22Rv1 (cell line): ENCODE data around the gene EML4.

ENCODE experiments used
- CTCF ChIP-seq: fragments of 450-650 bp; IDR thresholded peaks from 2 replicates; pipeline ENCODE4 v1.5.1; 2017; ENCODE audit warnings: mild to moderate bottlenecking
- ZFX ChIP-seq: fragments of 450-650 bp; IDR thresholded peaks from 2 replicates; pipeline ENCODE4 v1.6.1; 2017; ENCODE audit warnings: antibody characterized with exemption, borderline replicate concordance

DNA sequence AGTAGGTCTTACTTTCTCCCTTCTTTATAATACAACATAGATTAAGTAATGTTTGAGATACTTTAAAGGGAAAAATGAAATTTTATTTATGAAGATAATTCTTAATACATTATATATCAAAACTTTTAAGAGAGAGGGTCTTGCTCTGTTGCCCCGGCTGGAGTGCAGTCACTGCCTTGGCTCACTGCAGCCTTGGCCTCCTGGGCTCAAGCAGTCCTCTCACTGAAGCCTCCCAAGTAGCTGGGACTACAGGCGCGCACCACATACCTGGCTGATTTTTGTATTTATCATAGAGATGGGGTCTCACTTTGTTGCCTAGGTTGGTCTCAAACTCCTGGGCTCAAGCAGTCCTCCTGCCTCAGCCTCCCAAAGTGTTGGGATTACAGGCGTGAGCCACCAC, 97.1 kb downstream of the EML4 start:
- TF ChIP-seq CTCF (no peak), ZFX (no peak)
